CD4-positive, alpha-beta T cell treated with Interleukin-6 for 4 hours (primary cell): ENCODE results near the gene PARD6G.

Experiments used
- DNase-seq: peaks from one replicate; pipeline ENCODE4 v3.0.0-alpha.2; 2020; ENCODE audit warnings: mixed read lengths

PARD6G gene

GRCh38 chr18:80137137-80137536 lies 110.2 kb downstream of the PARD6G start:
- no peak for DNase-seq

- DNase-seq, result no peak
Measured at GRCh38 chr18:80136679-80137078, 110.6 kb downstream of the PARD6G start.

GRCh38 chr18:80135136-80135535 lies 112.2 kb downstream of the PARD6G start:
- DNase-seq, result no peak

GRCh38 chr18:80133124-80133523 lies 114.2 kb downstream of the PARD6G start:
- DNase-seq, result no peak

- no peak for DNase-seq
Measured at GRCh38 chr18:80132180-80132812, 115.0 kb downstream of the PARD6G start.

GRCh38 chr18:80130555-80130954 lies 116.8 kb downstream of the PARD6G start:
- no peak for DNase-seq

GRCh38 chr18:80129672-80130367 lies 117.5 kb downstream of the PARD6G start:
- no peak for DNase-seq

- no peak for DNase-seq
Measured at GRCh38 chr18:80127635-80128034, 119.7 kb downstream of the PARD6G start.

GRCh38 chr18:80126797-80127196 lies 120.5 kb downstream of the PARD6G start:
- no peak for DNase-seq

GRCh38 chr18:80124131-80124530 lies 123.2 kb downstream of the PARD6G start:
- DNase-seq, result no peak

GRCh38 chr18:80120932-80121331 lies 126.4 kb downstream of the PARD6G start:
- no peak for DNase-seq

- DNase-seq, result no peak
Measured at GRCh38 chr18:80119111-80119510, 128.2 kb downstream of the PARD6G start.

- DNase-seq, result no peak
Measured at GRCh38 chr18:80115035-80115434, 132.3 kb downstream of the PARD6G start.

- DNase-seq, result no peak
Measured at GRCh38 chr18:80112624-80113248, 134.6 kb downstream of the PARD6G start.

GRCh38 chr18:80109676-80110078 lies 137.6 kb downstream of the PARD6G start:
- DNase-seq, result peak; percentile 25

- DNase-seq, result peak; percentile 76
Measured at GRCh38 chr18:80108739-80109675, 138.3 kb downstream of the PARD6G start, which contains the start of gene ADNP2. TSS of gene ADNP2 (plus strand) at chr18:80109262. CDS start at chr18:80117543, 8,281 bp downstream.

GRCh38 chr18:80108121-80108536 lies 139.2 kb downstream of the PARD6G start:
- DNase-seq, result no peak

- DNase-seq, result no peak
Measured at GRCh38 chr18:80107426-80107825, 139.9 kb downstream of the PARD6G start.
